Panc1 (cell line): ENCODE results near the gene RAB42. TPM values are rescaled to one million over a fixed set of nuclear protein-coding genes. Genes with fewer than 3 reads are reported as not detected.
A peak's percentile ranks its signal among the peaks of the same experiment; 100 is the strongest.

Experiments
- ATAC-seq: fragments of 200-7000 bp; cut with Tn5 transposase; 2 replicates; pipeline ENCODE4 v1.9.1; 2020; ENCODE audit warnings: mild to moderate bottlenecking, moderate library complexity
- Bru-seq: library from RNA; stranded (reverse); fragments of 400-500 nt; gene quantifications from one replicate; lab custom pipeline; 2021; lab: Mats Ljungman, UMichigan
- BruChase-seq, 2 experiments: library from RNA; stranded (reverse); fragments of 400-500 nt; gene quantifications; one replicate each; lab custom pipeline; 2021; lab: Mats Ljungman, UMichigan
- BruUV-seq: library from RNA; stranded (reverse); fragments of 400-500 nt; replicated peaks from 2 replicates; lab custom pipeline; 2021; lab: Mats Ljungman, UMichigan
- CTCF ChIA-PET: fragments of 300-600 bp; sonication (Branson Sonifier 250); formaldehyde crosslinking; loops from one replicate; lab custom pipeline; 2022; ENCODE audit warnings: antibody characterized with exemption; lab: Charles Lee
- POLR2A ChIA-PET: fragments of 300-600 bp; sonication (Branson Sonifier 250); formaldehyde crosslinking; loops from one replicate; lab custom pipeline; 2022; ENCODE audit warnings: antibody characterized with exemption; lab: Charles Lee
- DNase-seq: peaks from one replicate; pipeline ENCODE4 v3.0.0-alpha.2; 2010; ENCODE audit warnings: low read depth, low spot score
- H3K27ac ChIP-seq: 2 replicates; pipeline ENCODE4 v1.5.1; 2011; ENCODE audit warnings: mild to moderate bottlenecking, low read length, inconsistent platforms
- H3K27me3 ChIP-seq: fragments of 200-500 bp; sonication (Bioruptor generic); 2 replicates; pipeline ENCODE4 v1.6.0; 2014; ENCODE audit warnings: low read length, inconsistent platforms; ENCODE audit not compliant: control insufficient read depth, insufficient read depth
- H3K36me3 ChIP-seq: fragments of 200-500 bp; sonication (Bioruptor generic); 2 replicates; pipeline ENCODE4 v1.5.1; 2014; ENCODE audit warnings: inconsistent platforms, mild to moderate bottlenecking, low read length, moderate library complexity; ENCODE audit not compliant: control insufficient read depth, insufficient read depth
- H3K4me1 ChIP-seq: 2 replicates; pipeline ENCODE4 v1.5.1; 2011; ENCODE audit warnings: inconsistent platforms, mild to moderate bottlenecking, low read length, moderate library complexity; ENCODE audit not compliant: control insufficient read depth, insufficient read depth
- H3K4me3 ChIP-seq, 2 experiments: 2 replicates each; pipeline ENCODE4 v1.5.1; 2011 to 2012; ENCODE audit warnings: low read depth in 2 of 2, low read length in 2 of 2, mild to moderate bottlenecking in 2 of 2, inconsistent platforms in 1 of 2, moderate library complexity in 1 of 2
- H3K9me3 ChIP-seq: fragments of 200-500 bp; sonication (Bioruptor generic); 2 replicates; pipeline ENCODE4 v1.5.1; 2014; ENCODE audit warnings: low read depth, mild to moderate bottlenecking, inconsistent platforms, low read length, moderate library complexity; ENCODE audit not compliant: control insufficient read depth, insufficient read depth
- POLR2AphosphoS5 ChIP-seq: IDR thresholded peaks from 2 replicates; pipeline ENCODE4 v1.6.1; 2012; ENCODE audit warnings: mild to moderate bottlenecking, low read depth, low read length, moderate library complexity
- REST ChIP-seq, 2 experiments: IDR thresholded peaks; 2 replicates each; pipeline ENCODE4 v1.6.1; 2011 to 2012; ENCODE audit warnings: low read depth in 2 of 2, control low read depth in 1 of 2, low read length in 1 of 2, mild to moderate bottlenecking in 1 of 2, moderate library complexity in 1 of 2; ENCODE audit not compliant: insufficient read depth in 1 of 2
- SIN3A ChIP-seq: IDR thresholded peaks from 2 replicates; pipeline ENCODE4 v1.6.1; 2012; ENCODE audit warnings: low read depth, mild to moderate bottlenecking, low read length, moderate library complexity, borderline replicate concordance; ENCODE audit not compliant: insufficient read depth
- TCF7L2 ChIP-seq: IDR thresholded peaks from 2 replicates; pipeline ENCODE4 v1.6.1; 2011; ENCODE audit warnings: mild to moderate bottlenecking, low read depth, low read length, inconsistent platforms
- in situ Hi-C: cut with HindIII; loops from 2 replicates; pipeline ENCODE4 v1.10.0; 2016; ENCODE audit warnings: low sequenced_read_pairs, low pct_unique_long_range_greater_than_20kb
- intact Hi-C: fragments of 100-400 bp; cut with micrococcal nuclease; formaldehyde crosslinking; loops from one replicate; pipeline ENCODE4 v1.10.0; 2022; ENCODE audit not compliant: unreplicated experiment
- long read RNA-seq: library from polyadenylated mRNA; unstranded; transcript quantifications from one replicate; pipeline ENCODE4 v2.0.0, GENCODE V29; 2021; ENCODE audit not compliant: unreplicated experiment
- polyA plus RNA-seq: library from polyadenylated mRNA; unstranded; fragments of >200 nt; gene quantifications from one replicate; pipeline ENCODE4 v1.2.1, GENCODE V29; 2012; ENCODE audit warnings: missing spikeins; ENCODE audit not compliant: insufficient read length
- total RNA-seq: library from RNA; stranded (reverse); gene quantifications from one replicate; pipeline ENCODE4 v1.2.1, GENCODE V29; 2021; ENCODE audit not compliant: unreplicated experiment
- TF ChIP-seq, protein P1 (sequence below): fragments of 450-650 bp; IDR thresholded peaks from 2 replicates; pipeline ENCODE4 v1.5.1; 2017; ENCODE audit warnings: mild to moderate bottlenecking

RAB42 gene, protein sequence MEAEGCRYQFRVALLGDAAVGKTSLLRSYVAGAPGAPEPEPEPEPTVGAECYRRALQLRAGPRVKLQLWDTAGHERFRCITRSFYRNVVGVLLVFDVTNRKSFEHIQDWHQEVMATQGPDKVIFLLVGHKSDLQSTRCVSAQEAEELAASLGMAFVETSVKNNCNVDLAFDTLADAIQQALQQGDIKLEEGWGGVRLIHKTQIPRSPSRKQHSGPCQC
- 4.2 TPM for total RNA-seq
- polyA plus RNA-seq: 5.4 TPM
- Bru-seq, nascent RNA: percentile 45 among the genes with signal in this experiment
- percentile 50 among the genes with signal in this experiment for BruChase-seq, experiment 1, labeled RNA remaining after a 2-hour chase
- BruChase-seq, experiment 2, labeled RNA remaining after a 6-hour chase: percentile 54 among the genes with signal in this experiment
- long read RNA-seq, transcript RAB42-202 (2 exons, 857 nt): major isoform, 5 of 6 reads
- long read RNA-seq, partial matches to known transcripts: 0 of 6 reads
- long read RNA-seq, other reads (novel, unspliced or antisense): 1 of 6 reads

DNA sequence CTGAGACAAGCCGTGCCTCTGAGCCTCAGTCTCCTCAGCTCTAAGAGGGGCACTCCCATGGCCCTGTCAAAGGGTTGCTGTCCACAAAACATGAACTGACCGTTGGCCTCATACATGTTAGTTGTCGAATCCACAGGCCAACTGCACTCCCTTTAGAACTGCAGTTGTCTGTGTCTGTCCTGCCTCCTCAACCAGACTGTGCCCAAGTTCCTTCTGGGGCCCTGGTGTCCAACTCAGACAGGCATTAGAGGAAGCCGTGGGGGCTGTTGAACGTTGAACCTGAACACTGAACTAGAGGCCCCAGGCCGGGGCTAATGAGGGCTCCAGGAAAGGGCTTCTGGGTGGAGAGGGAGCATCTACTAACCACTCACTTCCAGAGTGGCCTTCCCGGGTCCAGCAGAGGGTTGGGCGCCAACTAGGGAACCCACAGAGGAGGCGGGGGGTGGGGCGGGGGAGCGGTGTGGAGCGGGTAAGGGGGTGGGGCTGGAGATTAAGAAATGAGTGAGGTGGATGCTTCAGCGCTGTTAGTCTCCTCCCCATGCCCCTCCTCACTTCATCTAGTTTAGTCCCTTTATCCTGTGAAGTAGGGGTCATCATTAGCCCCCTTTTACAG, at the start of gene RAB42:
RAB42 (plus strand) TSS at position 558 of the 613 bp plus-strand sequence. CDS start 247 bp downstream, outside the sequence.
- H3K27ac ChIP-seq: 0 out of 2 replicates have a peak within 1 kb of the TSS, but pooled peaks have one; percentile 18
- CTCF ChIA-PET: no interaction called here
- H3K4me1 ChIP-seq: no peaks in the 10 kb centered on the region; the same call in 1 of the 2 replicates
- BruUV-seq: no TSS peak
- H3K27me3 ChIP-seq: no peaks in the 10 kb centered on the region
- peak; percentile 64 for ATAC-seq
- intact Hi-C loops (no loop called here), in situ Hi-C loops (no loop called here)
- POLR2A ChIA-PET: no interaction called here
- no peak for TF ChIP-seq REST (IDR thresholded peaks at IDR 0.05; ENCODE audit: insufficient read depth in 1 of 2, low read depth in 2 of 2, low read length in 1 of 2)
- TF ChIP-seq, protein P1, sequence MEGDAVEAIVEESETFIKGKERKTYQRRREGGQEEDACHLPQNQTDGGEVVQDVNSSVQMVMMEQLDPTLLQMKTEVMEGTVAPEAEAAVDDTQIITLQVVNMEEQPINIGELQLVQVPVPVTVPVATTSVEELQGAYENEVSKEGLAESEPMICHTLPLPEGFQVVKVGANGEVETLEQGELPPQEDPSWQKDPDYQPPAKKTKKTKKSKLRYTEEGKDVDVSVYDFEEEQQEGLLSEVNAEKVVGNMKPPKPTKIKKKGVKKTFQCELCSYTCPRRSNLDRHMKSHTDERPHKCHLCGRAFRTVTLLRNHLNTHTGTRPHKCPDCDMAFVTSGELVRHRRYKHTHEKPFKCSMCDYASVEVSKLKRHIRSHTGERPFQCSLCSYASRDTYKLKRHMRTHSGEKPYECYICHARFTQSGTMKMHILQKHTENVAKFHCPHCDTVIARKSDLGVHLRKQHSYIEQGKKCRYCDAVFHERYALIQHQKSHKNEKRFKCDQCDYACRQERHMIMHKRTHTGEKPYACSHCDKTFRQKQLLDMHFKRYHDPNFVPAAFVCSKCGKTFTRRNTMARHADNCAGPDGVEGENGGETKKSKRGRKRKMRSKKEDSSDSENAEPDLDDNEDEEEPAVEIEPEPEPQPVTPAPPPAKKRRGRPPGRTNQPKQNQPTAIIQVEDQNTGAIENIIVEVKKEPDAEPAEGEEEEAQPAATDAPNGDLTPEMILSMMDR: no peak
- no peaks in the 10 kb centered on the region for H3K36me3 ChIP-seq
- H3K4me3 ChIP-seq: peak within 1 kb of the TSS; percentile 34 to 51
- DNase-seq: no peak
- H3K9me3 ChIP-seq: no peaks in the 10 kb centered on the region

- no peak overlapping the region for H3K4me3 ChIP-seq
- no peak for TF ChIP-seq TCF7L2
- no peaks in the 10 kb centered on the region for H3K9me3 ChIP-seq
- BruUV-seq: no TSS peak
- no peak for ATAC-seq
- in situ Hi-C loops (no loop called here), intact Hi-C loops (no loop called here)
- no peak overlapping the region for H3K27ac ChIP-seq
- no peaks in the 10 kb centered on the region for H3K36me3 ChIP-seq
- CTCF ChIA-PET: no interaction called here
- H3K27me3 ChIP-seq: no peaks in the 10 kb centered on the region
- POLR2A ChIA-PET: no interaction called here
- H3K4me1 ChIP-seq: no peaks in the 10 kb centered on the region
- no peak for DNase-seq
Measured at GRCh38 chr1:28545246-28545628, 46.8 kb upstream of the RAB42 start.

DNA sequence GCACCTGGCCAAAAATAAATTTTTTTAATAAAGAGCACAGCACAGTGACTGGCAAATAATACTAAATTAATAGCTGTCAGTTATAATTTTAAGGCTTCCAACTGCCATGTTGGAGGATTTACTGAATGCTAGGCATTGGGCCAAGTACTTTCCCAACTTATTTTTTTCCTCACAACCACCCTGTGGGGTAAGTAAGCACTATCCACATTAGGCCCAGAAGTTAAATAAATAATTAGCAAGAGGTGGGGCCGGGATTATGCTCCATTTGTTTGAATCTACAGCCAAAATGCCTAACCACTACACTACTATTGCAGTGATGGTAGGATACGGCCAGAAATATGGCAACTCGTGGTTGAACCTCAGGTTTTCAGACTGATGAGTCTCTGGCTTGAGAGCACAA, 43.7 kb upstream of the RAB42 start:
- Histone ChIP-seq H3K36me3 (no peaks in the 10 kb centered on the region), H3K27me3 (no peaks in the 10 kb centered on the region), H3K9me3 (no peaks in the 10 kb centered on the region), H3K27ac (no peak overlapping the region), H3K4me1 (no peaks in the 10 kb centered on the region), H3K4me3 (no peak overlapping the region)
- POLR2A ChIA-PET: interaction anchor here (0.5 kb wide), 1 partner anchor 95 kb away, joined by 6 read pairs; no protein-coding TSS in a partner anchor
- CTCF ChIA-PET: interaction anchor here (0.6 kb wide), 1 partner anchor 375 kb away, joined by 3 read pairs; no protein-coding TSS in a partner anchor
- intact Hi-C loops: no loop called here
- ATAC-seq: no peak
- no TSS peak for BruUV-seq
- in situ Hi-C loops: no loop called here
- DNase-seq: no peak
- TF ChIP-seq REST (IDR thresholded peaks at IDR 0.05; ENCODE audit: insufficient read depth in 1 of 2, low read depth in 2 of 2, low read length in 1 of 2) (no peak), TCF7L2 (no peak), SIN3A (no peak), POLR2AphosphoS5 (no peak)
- TF ChIP-seq, protein P1: no peak
